ENCODE data around the gene ATR.
"Not testable (repeated sequence)": the region's sequence is repeated elsewhere in the genome, so short reads cannot be mapped to it uniquely, and the experiment has no call there.

The ATR gene

DNA sequence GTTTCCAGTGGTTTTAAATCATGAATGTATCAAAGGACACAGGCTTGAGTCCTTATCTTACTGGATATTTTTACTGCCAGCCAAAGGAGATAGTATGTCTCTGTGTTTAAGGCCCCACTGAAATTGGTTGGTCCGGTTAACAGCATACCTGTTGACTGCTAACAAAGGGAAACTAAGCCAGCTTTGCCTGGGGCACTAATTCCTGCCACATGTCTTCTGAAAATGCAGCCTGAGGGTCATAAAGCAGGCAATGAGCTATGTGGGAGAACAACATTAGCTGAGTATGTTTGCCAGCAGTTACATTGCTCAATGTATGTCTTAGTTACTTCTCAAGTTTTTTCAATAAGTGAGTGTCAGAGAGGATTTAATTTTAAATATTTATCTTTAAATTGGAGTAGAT, 30.1 kb upstream of the ATR start:
- H3K27ac ChIP-seq (replicated peaks), result no peak overlapping the region
- TF ChIP-seq SPI1 (IDR thresholded peaks at IDR 0.05; ENCODE audit: borderline replicate concordance, low read depth) (no peak), POLR2AphosphoS5 (IDR thresholded peaks at IDR 0.05; ENCODE audit: low read depth) (no peak), GABPA (IDR thresholded peaks at IDR 0.05; ENCODE audit: low read depth) (no peak)
- TF ChIP-seq, protein P1, sequence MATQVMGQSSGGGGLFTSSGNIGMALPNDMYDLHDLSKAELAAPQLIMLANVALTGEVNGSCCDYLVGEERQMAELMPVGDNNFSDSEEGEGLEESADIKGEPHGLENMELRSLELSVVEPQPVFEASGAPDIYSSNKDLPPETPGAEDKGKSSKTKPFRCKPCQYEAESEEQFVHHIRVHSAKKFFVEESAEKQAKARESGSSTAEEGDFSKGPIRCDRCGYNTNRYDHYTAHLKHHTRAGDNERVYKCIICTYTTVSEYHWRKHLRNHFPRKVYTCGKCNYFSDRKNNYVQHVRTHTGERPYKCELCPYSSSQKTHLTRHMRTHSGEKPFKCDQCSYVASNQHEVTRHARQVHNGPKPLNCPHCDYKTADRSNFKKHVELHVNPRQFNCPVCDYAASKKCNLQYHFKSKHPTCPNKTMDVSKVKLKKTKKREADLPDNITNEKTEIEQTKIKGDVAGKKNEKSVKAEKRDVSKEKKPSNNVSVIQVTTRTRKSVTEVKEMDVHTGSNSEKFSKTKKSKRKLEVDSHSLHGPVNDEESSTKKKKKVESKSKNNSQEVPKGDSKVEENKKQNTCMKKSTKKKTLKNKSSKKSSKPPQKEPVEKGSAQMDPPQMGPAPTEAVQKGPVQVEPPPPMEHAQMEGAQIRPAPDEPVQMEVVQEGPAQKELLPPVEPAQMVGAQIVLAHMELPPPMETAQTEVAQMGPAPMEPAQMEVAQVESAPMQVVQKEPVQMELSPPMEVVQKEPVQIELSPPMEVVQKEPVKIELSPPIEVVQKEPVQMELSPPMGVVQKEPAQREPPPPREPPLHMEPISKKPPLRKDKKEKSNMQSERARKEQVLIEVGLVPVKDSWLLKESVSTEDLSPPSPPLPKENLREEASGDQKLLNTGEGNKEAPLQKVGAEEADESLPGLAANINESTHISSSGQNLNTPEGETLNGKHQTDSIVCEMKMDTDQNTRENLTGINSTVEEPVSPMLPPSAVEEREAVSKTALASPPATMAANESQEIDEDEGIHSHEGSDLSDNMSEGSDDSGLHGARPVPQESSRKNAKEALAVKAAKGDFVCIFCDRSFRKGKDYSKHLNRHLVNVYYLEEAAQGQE (IDR thresholded peaks at IDR 0.05; ENCODE audit: insufficient replicate concordance, low read depth), result no peak
- TF ChIP-seq, protein P2, sequence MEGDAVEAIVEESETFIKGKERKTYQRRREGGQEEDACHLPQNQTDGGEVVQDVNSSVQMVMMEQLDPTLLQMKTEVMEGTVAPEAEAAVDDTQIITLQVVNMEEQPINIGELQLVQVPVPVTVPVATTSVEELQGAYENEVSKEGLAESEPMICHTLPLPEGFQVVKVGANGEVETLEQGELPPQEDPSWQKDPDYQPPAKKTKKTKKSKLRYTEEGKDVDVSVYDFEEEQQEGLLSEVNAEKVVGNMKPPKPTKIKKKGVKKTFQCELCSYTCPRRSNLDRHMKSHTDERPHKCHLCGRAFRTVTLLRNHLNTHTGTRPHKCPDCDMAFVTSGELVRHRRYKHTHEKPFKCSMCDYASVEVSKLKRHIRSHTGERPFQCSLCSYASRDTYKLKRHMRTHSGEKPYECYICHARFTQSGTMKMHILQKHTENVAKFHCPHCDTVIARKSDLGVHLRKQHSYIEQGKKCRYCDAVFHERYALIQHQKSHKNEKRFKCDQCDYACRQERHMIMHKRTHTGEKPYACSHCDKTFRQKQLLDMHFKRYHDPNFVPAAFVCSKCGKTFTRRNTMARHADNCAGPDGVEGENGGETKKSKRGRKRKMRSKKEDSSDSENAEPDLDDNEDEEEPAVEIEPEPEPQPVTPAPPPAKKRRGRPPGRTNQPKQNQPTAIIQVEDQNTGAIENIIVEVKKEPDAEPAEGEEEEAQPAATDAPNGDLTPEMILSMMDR (IDR thresholded peaks at IDR 0.05; ENCODE audit: insufficient read depth, low read length), result no peak
- no peaks in the 10 kb centered on the region for H3K27me3 ChIP-seq (ENCODE audit: insufficient read depth, poor library complexity, severe bottlenecking)
- DNase-seq (ENCODE audit: low read depth in 1 of 2, low spot score in 1 of 2), result no peak
- H3K4me3 ChIP-seq (replicated peaks; ENCODE audit: insufficient read depth, low read length), result no peak overlapping the region

DNA sequence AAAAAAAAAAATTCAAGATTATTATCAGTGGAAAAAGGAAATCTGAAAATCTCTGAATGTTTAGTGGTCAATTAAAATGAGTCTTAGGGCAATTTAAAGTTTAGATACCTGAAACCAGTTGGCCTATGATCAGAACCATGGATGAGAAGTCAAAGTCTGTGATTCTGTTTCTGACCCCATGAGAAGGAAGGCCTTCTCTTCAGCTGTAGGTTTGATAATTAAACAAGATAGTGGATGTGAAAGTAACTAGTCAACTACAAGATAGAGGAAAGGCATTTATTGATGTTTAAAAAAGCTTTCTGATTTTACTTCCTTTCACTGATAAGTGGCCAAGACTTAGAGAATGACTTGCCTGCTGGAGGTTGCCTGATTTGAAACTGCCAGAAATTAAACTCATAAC, 26.4 kb upstream of the ATR start:
- DNase-seq (ENCODE audit: low read depth in 1 of 2, low spot score in 1 of 2), result no peak
- Histone ChIP-seq H3K27me3 (ENCODE audit: insufficient read depth, poor library complexity, severe bottlenecking) (no peaks in the 10 kb centered on the region), H3K27ac (replicated peaks) (no peak overlapping the region), H3K4me3 (replicated peaks; ENCODE audit: insufficient read depth, low read length) (no peak overlapping the region)
- TF ChIP-seq POLR2AphosphoS5 (IDR thresholded peaks at IDR 0.05; ENCODE audit: low read depth), result no peak
- TF ChIP-seq, protein P1 (IDR thresholded peaks at IDR 0.05; ENCODE audit: insufficient replicate concordance, low read depth), result no peak
- TF ChIP-seq, protein P2 (IDR thresholded peaks at IDR 0.05; ENCODE audit: insufficient read depth, low read length), result no peak
- no peak for TF ChIP-seq SPI1 (IDR thresholded peaks at IDR 0.05; ENCODE audit: borderline replicate concordance, low read depth)
- TF ChIP-seq GABPA (IDR thresholded peaks at IDR 0.05; ENCODE audit: low read depth), result no peak

DNA sequence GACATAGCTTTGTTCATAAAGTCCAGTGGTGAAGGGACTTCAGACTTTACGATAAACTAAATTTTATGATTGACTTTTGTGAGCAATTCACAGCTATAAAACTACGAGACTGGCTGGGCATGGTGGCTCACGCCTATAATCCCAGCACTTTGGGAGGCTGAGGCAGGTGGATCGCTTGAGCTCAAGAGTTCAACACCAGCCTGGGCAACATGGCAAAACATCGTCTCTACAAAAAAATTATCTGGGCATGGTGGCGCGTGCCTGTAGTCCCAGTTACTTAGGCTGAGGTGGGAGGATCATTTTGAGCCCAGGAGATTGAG, 24.8 kb upstream of the ATR start:
- not testable (repeated sequence) for H3K27me3 ChIP-seq (ENCODE audit: insufficient read depth, poor library complexity, severe bottlenecking); H3K4me3 ChIP-seq (replicated peaks; ENCODE audit: insufficient read depth, low read length); DNase-seq (ENCODE audit: low read depth in 1 of 2, low spot score in 1 of 2); H3K27ac ChIP-seq (replicated peaks)

DNA sequence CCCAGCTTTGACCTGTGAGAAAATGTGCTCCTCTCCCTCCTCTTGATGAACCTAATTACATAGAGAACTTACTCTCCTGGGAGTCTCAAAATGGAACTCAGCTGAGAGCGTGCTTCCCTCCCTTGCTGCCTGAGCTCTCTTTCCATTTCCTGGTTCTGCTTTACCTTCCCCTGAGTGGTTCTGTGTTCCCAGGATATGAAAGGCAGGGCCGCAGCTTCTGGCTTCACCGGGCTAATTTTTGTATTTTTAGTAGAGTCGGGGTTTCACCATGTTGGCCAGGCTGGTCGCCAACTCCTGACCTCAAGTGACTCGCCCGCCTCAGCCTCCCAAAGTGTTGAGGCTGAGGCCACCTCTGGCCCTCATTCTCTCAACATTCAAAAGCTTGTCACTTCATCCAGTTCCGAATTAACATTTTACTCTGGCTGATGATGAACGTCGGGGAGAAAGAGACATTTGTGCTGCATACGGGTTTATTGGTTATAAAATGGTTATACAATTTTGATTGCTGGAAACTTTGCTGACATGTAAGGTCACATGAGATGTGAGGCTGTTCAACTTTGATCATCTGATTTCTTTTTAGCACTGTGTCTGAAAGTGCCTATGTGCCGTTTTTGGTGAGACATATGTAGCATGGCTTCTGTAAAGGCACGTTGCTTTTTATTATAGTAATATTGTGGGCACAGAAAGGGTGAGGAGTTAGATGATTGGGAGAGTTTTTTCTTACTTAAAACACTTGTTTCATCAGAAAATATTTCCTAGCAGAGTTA, 24.3 kb upstream of the ATR start:
- TF ChIP-seq GABPA (IDR thresholded peaks at IDR 0.05; ENCODE audit: low read depth) (no peak), POLR2AphosphoS5 (IDR thresholded peaks at IDR 0.05; ENCODE audit: low read depth) (no peak)
- TF ChIP-seq, protein P1 (IDR thresholded peaks at IDR 0.05; ENCODE audit: insufficient replicate concordance, low read depth), result no peak
- no peak overlapping the region for H3K27ac ChIP-seq (replicated peaks)
- H3K4me3 ChIP-seq (replicated peaks; ENCODE audit: insufficient read depth, low read length), result no peak overlapping the region
- DNase-seq (ENCODE audit: low read depth in 1 of 2, low spot score in 1 of 2), result no peak
- no peaks in the 10 kb centered on the region for H3K27me3 ChIP-seq (ENCODE audit: insufficient read depth, poor library complexity, severe bottlenecking)

Measured in HL-60 (cell line).